Measurements from ENCODE around the gene KNDC1.
"Not testable (repeated sequence)": the region's sequence is repeated elsewhere in the genome, so short reads cannot be mapped to it uniquely, and the experiment has no call there.

The KNDC1 gene

GRCh38 chr10:133227256-133227655 is 67.2 kb downstream of the KNDC1 start:
- TF ChIP-seq CTCF (IDR thresholded peaks at IDR 0.05; ENCODE audit: low read depth, low read length, missing control alignments): no peak

GRCh38 chr10:133229265-133230043 is 69.4 kb downstream of the KNDC1 start:
- no peak overlapping the region for H3K4me3 ChIP-seq (replicated peaks; ENCODE audit: low read depth, low read length)
- no peak for DNase-seq (ENCODE audit: extremely low read depth, low read depth)
- no peak for TF ChIP-seq CTCF (IDR thresholded peaks at IDR 0.05; ENCODE audit: low read depth, low read length, missing control alignments)

More at GRCh38 chr10:133227256-133227655, 67.2 kb downstream of the KNDC1 start:
- H3K4me3 ChIP-seq (replicated peaks; ENCODE audit: low read depth, low read length): no peak overlapping the region
- DNase-seq (ENCODE audit: extremely low read depth, low read depth): no peak

- no peak for TF ChIP-seq CTCF (IDR thresholded peaks at IDR 0.05; ENCODE audit: low read depth, low read length, missing control alignments)
- no peak for DNase-seq (ENCODE audit: extremely low read depth, low read depth)
- no peak within 1 kb of the TSS for H3K4me3 ChIP-seq (replicated peaks; ENCODE audit: low read depth, low read length)
Measured at GRCh38 chr10:133230044-133230361, 70.0 kb downstream of the KNDC1 start, which contains the start of gene UTF1. Gene UTF1, plus strand, starts transcription at chr10:133230217. Its CDS starts 72 bp downstream, at chr10:133230289.

GRCh38 chr10:133230387-133231195 is 70.6 kb downstream of the KNDC1 start:
- no peak for TF ChIP-seq CTCF (IDR thresholded peaks at IDR 0.05; ENCODE audit: low read depth, low read length, missing control alignments)
- no peak overlapping the region for H3K4me3 ChIP-seq (replicated peaks; ENCODE audit: low read depth, low read length)
- no peak for DNase-seq (ENCODE audit: extremely low read depth, low read depth)

GRCh38 chr10:133231244-133231945 is 71.4 kb downstream of the KNDC1 start:
- no peak overlapping the region for H3K4me3 ChIP-seq (replicated peaks; ENCODE audit: low read depth, low read length)
- DNase-seq (ENCODE audit: extremely low read depth, low read depth): no peak
- TF ChIP-seq CTCF (IDR thresholded peaks at IDR 0.05; ENCODE audit: low read depth, low read length, missing control alignments): no peak

GRCh38 chr10:133231946-133232574 is 72.0 kb downstream of the KNDC1 start:
- no peak for DNase-seq (ENCODE audit: extremely low read depth, low read depth)
- TF ChIP-seq CTCF (IDR thresholded peaks at IDR 0.05; ENCODE audit: low read depth, low read length, missing control alignments): no peak
- H3K4me3 ChIP-seq (replicated peaks; ENCODE audit: low read depth, low read length): no peak overlapping the region

GRCh38 chr10:133234796-133235195 is 74.8 kb downstream of the KNDC1 start:
- not testable (repeated sequence) for DNase-seq (ENCODE audit: extremely low read depth, low read depth); H3K4me3 ChIP-seq (replicated peaks; ENCODE audit: low read depth, low read length)
